H1 (cell line): ENCODE results near the gene UBE2D2. TPM values are rescaled to one million over a fixed set of nuclear protein-coding genes. Genes with fewer than 3 reads are reported as not detected.

Experiments used
- CREB1 ChIP-seq: IDR thresholded peaks from 2 replicates; pipeline ENCODE4 v1.6.1; 2012; ENCODE audit warnings: inconsistent platforms
- polyA plus RNA-seq, 7 experiments: library from polyadenylated mRNA; depleted of rRNA in 3 of 7; stranded (reverse) in 5 of 7; unstranded in 2 of 7; fragments of >200 nt in 5 of 7; fragments of 200-250 nt in 2 of 7; gene quantifications; 1 replicate in 5 of 7; 2 replicates in 1 of 7; 4 replicates in 1 of 7; pipeline versions ENCODE4 v1.2.1 to v1.2.3, GENCODE V29; 2011 to 2013; ENCODE audit warnings: missing spikeins in 2 of 7, mixed read lengths in 2 of 7
- total RNA-seq: library from RNA; stranded (reverse); fragmentation: NEBNext Ultra II Directional; extraction: Animal tissue kit (Norgen Biotek cat#: 25700); gene quantifications from 2 replicates; pipeline ENCODE4 v1.2.1, GENCODE V29; 2021

UBE2D2 gene
- total and polyA plus RNA-seq, 2 of the 8 experiments (the other 6 are each of a cell fraction or from before 2014, with no cell fraction given): 66.9 to 203 TPM

- 0 out of 2 replicates have a peak, but pooled peaks have one; percentile 5 for TF ChIP-seq CREB1
- TF ChIP-seq, all 59 proteins: peak for 7
Measured at GRCh38 chr5:139648205-139649081, 87.3 kb downstream of the UBE2D2 start, which contains the start of gene CXXC5 (continued).
